Epithelial cell of esophagus (primary cell): ENCODE results near the gene ARID3A.

ENCODE experiments used
- DNase-seq: peaks from one replicate; pipeline ENCODE4 v3.0.0; 2010; ENCODE audit warnings: low read depth
- H3K4me3 ChIP-seq: 2 replicates; pipeline ENCODE4 v1.5.1; 2011; ENCODE audit warnings: mild to moderate bottlenecking, low read length, control low read depth
- CTCF ChIP-seq: IDR thresholded peaks from 2 replicates; pipeline ENCODE4 v1.5.1; 2011; ENCODE audit warnings: low read depth, mild to moderate bottlenecking, low read length, control low read depth, inconsistent platforms; ENCODE audit not compliant: insufficient read depth; ENCODE audit errors: missing control alignments

ARID3A gene

DNA sequence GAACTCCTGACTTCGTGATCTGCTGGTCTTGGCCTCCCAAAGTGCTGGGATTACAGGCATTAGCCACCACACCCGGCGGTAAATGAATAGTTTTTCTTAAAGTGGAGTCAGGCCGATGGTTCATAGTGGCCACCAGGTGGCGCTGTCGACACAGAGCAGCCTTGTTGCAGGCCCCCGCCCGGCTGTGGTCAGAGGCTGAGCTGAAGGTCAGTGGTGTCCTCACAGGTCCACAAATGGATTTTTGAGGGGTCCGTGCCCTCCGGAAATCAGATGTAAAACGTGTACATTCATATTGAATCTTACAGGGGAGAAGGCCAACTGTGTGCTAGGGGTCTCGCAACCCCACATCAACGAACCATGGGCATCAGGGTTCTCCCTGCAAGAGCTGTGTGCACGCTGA, 44.9 kb downstream of the ARID3A start:
- peak; percentile 60 for TF ChIP-seq CTCF
- no peak for DNase-seq

GRCh38 chr19:971795-972194, 46.0 kb downstream of the ARID3A start:
- no peak overlapping the region for H3K4me3 ChIP-seq
- no peak for TF ChIP-seq CTCF
- DNase-seq, result no peak

More for the DNA sequence above, 44.9 kb downstream of the ARID3A start:
- no peak overlapping the region for H3K4me3 ChIP-seq

- no peak for DNase-seq
- TF ChIP-seq CTCF, result no peak
- no peak overlapping the region for H3K4me3 ChIP-seq
These were observed 46.4 kb downstream of the ARID3A start for GRCh38 chr19:972281-972680.

DNA sequence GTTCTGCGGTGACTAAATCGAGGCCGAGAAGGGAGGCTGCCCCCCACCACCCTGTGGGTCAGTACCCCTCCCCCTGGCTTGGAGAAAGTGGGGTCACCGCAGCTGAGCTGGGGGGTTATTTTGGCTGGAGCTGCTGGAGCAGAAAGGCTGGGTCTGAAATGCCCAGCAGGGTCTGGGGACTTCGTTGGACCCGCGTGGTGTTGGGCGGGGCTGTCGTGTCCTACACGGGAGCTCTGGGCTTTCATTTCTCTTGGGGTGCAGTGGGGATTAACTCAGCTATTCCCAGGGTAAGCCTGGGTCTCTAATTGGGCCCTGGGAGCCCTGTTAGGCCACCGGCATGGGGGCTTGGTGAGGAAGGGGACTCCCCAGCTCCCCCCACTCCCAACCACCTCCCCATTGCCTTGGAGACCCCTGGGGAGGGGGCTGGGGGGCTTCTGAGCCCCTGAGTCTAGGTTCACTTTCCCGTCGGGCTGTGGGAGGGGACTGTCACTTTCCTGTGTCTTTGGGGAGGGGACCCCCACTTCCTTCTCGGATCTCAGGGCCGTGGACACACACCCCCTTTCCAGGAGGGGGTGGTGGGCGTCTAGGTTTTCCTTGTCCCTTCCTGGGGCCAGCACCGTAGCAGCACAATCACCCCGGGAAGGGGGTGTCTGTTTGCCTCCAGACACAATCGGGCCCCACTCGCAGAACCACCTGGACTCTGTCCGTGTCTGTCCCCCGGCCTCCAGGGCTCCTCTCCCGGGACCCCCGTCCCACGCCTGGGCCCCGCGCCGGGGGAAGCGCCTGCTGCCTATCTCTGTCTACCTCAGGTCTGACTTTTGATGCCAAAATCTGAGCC, 48.1 kb downstream of the ARID3A start:
- TF ChIP-seq CTCF, result no peak
- H3K4me3 ChIP-seq, result no peak overlapping the region
- DNase-seq, result no peak

GRCh38 chr19:974564-975257, 48.9 kb downstream of the ARID3A start:
- TF ChIP-seq CTCF, result no peak
- H3K4me3 ChIP-seq, result no peak overlapping the region
- no peak for DNase-seq

DNA sequence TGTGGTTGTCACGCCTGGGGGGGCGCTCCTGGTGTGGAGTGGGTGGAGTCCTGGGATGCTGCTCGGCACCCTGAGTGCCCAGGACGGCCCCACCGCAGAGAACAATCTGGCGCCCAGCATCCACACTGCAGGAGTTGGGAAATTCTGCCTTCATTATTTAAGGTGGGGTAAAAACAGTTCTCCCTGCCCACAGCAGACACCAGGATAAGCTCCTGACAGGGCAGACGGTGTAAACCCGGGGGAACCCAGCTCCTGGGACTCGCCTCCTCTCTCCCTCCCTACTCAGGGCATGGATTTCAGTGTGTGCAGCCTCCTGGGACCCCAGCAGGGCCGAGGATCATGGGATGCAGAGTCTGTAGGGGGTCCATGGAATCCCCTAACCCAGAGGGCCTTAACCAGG, 50.6 kb downstream of the ARID3A start:
- TF ChIP-seq CTCF, result no peak
- H3K4me3 ChIP-seq, result no peak overlapping the region
- no peak for DNase-seq
